ENCODE results near the gene PAXIP1.

The PAXIP1 gene

GRCh38 chr7:154898973-154899855 is 103.7 kb downstream of the PAXIP1 start:
- in situ Hi-C loops (cut with MboI; ENCODE audit: low sequenced_read_pairs), result no loop called here

GRCh38 chr7:154896076-154896475 is 106.8 kb downstream of the PAXIP1 start:
- in situ Hi-C loops (cut with MboI; ENCODE audit: low sequenced_read_pairs), result no loop called here

Data from HL-60/S4 treated with retinoic acid at 250 ng/mL for 4 days and 3 days (cell line).